Activated T-cell treated with anti-CD3 and anti-CD28 coated beads, Interleukin-2, amount 50 U/mL, for 1 hour (primary cell): ENCODE measurements around the gene GRAMD2A.

Experiments used
- DNase-seq: peaks from one replicate; pipeline ENCODE4 v3.0.0-alpha.2; 2020

The GRAMD2A gene

GRCh38 chr15:72216079-72216478 lies 18.5 kb upstream of the GRAMD2A start:
- DNase-seq, result no peak

GRCh38 chr15:72207558-72208085 lies 10.0 kb upstream of the GRAMD2A start:
- no peak for DNase-seq

GRCh38 chr15:72206677-72207000 lies 9.1 kb upstream of the GRAMD2A start:
- DNase-seq, result no peak

GRCh38 chr15:72205896-72206676 lies 8.5 kb upstream of the GRAMD2A start:
- no peak for DNase-seq

GRCh38 chr15:72205273-72205672 lies 7.7 kb upstream of the GRAMD2A start:
- no peak for DNase-seq

GRCh38 chr15:72203507-72203837 lies 5.9 kb upstream of the GRAMD2A start:
- DNase-seq, result no peak

- no peak for DNase-seq
Measured at GRCh38 chr15:72202801-72203506, 5.4 kb upstream of the GRAMD2A start.

GRCh38 chr15:72202302-72202701 lies 4.7 kb upstream of the GRAMD2A start:
- no peak for DNase-seq

GRCh38 chr15:72201391-72201921 lies 3.9 kb upstream of the GRAMD2A start:
- no peak for DNase-seq

GRCh38 chr15:72200395-72201237 lies 3.0 kb upstream of the GRAMD2A start:
- no peak for DNase-seq

GRCh38 chr15:72199721-72200212 lies 2.2 kb upstream of the GRAMD2A start:
- peak; percentile 79 for DNase-seq

- no peak for DNase-seq
Measured at GRCh38 chr15:72199205-72199515, 1.6 kb upstream of the GRAMD2A start.

GRCh38 chr15:72198356-72199204 lies 993 bp upstream of the GRAMD2A start:
- no peak for DNase-seq

GRCh38 chr15:72197041-72197459 lies 537 bp downstream of the GRAMD2A start:
- DNase-seq, result no peak

GRCh38 chr15:72196409-72197040 lies 1.1 kb downstream of the GRAMD2A start:
- no peak for DNase-seq

- DNase-seq, result no peak
Measured at GRCh38 chr15:72195101-72195511, 2.5 kb downstream of the GRAMD2A start.

- no peak for DNase-seq
Measured at GRCh38 chr15:72193836-72194396, 3.7 kb downstream of the GRAMD2A start.

- no peak for DNase-seq
Measured at GRCh38 chr15:72192416-72192815, 5.2 kb downstream of the GRAMD2A start.

- no peak for DNase-seq
Measured at GRCh38 chr15:72189250-72189902, 8.2 kb downstream of the GRAMD2A start.

GRCh38 chr15:72184165-72184811 lies 13.3 kb downstream of the GRAMD2A start:
- DNase-seq, result no peak
